Stimulated activated CD4-positive, alpha-beta T cell treated with anti-CD3 and anti-CD28 coated beads, Interleukin-2, amount 100 ng/mL, for 4 hours (primary cell): ENCODE data around the gene EXOC4.

Source experiments
- DNase-seq: peaks from one replicate; pipeline ENCODE4 v3.0.0-alpha.2; 2020; ENCODE audit warnings: low read depth

Gene EXOC4

GRCh38 chr7:133795068-133795665 lies 542.3 kb downstream of the EXOC4 start:
- no peak for DNase-seq

- DNase-seq: no peak
Measured at GRCh38 chr7:133796782-133797745, 544.2 kb downstream of the EXOC4 start.

GRCh38 chr7:133797818-133798520 lies 545.1 kb downstream of the EXOC4 start:
- DNase-seq: no peak

- DNase-seq: no peak
Measured at GRCh38 chr7:133801341-133801740, 548.5 kb downstream of the EXOC4 start.

GRCh38 chr7:133804127-133804526 lies 551.2 kb downstream of the EXOC4 start:
- DNase-seq: no peak

GRCh38 chr7:133805426-133805825 lies 552.5 kb downstream of the EXOC4 start:
- no peak for DNase-seq

- no peak for DNase-seq
Measured at GRCh38 chr7:133807624-133808492, 555.0 kb downstream of the EXOC4 start.

- no peak for DNase-seq
Measured at GRCh38 chr7:133808493-133808866, 555.6 kb downstream of the EXOC4 start.

- DNase-seq: no peak
Measured at GRCh38 chr7:133812877-133813276, 560.0 kb downstream of the EXOC4 start.

GRCh38 chr7:133815611-133816210 lies 562.8 kb downstream of the EXOC4 start:
- no peak for DNase-seq

- DNase-seq: no peak
Measured at GRCh38 chr7:133819695-133820094, 566.8 kb downstream of the EXOC4 start.

GRCh38 chr7:133820584-133820983 lies 567.7 kb downstream of the EXOC4 start:
- no peak for DNase-seq

GRCh38 chr7:133821171-133821570 lies 568.3 kb downstream of the EXOC4 start:
- no peak for DNase-seq

- no peak for DNase-seq
Measured at GRCh38 chr7:133822001-133822641, 569.2 kb downstream of the EXOC4 start.

- no peak for DNase-seq
Measured at GRCh38 chr7:133822868-133823552, 570.1 kb downstream of the EXOC4 start.

GRCh38 chr7:133824132-133824531 lies 571.3 kb downstream of the EXOC4 start:
- no peak for DNase-seq

- DNase-seq: no peak
Measured at GRCh38 chr7:133827707-133828623, 575.1 kb downstream of the EXOC4 start.

- no peak for DNase-seq
Measured at GRCh38 chr7:133828906-133829305, 576.0 kb downstream of the EXOC4 start.

GRCh38 chr7:133829336-133829897 lies 576.5 kb downstream of the EXOC4 start:
- no peak for DNase-seq
